Raji (cell line): ENCODE results near the gene SMAD2.

Experiments
- POLR2A ChIP-seq: IDR thresholded peaks from 2 replicates; pipeline ENCODE4 v1.6.1; 2011; ENCODE audit warnings: low read depth, low read length, control low read depth; ENCODE audit not compliant: insufficient read depth

Gene SMAD2

DNA sequence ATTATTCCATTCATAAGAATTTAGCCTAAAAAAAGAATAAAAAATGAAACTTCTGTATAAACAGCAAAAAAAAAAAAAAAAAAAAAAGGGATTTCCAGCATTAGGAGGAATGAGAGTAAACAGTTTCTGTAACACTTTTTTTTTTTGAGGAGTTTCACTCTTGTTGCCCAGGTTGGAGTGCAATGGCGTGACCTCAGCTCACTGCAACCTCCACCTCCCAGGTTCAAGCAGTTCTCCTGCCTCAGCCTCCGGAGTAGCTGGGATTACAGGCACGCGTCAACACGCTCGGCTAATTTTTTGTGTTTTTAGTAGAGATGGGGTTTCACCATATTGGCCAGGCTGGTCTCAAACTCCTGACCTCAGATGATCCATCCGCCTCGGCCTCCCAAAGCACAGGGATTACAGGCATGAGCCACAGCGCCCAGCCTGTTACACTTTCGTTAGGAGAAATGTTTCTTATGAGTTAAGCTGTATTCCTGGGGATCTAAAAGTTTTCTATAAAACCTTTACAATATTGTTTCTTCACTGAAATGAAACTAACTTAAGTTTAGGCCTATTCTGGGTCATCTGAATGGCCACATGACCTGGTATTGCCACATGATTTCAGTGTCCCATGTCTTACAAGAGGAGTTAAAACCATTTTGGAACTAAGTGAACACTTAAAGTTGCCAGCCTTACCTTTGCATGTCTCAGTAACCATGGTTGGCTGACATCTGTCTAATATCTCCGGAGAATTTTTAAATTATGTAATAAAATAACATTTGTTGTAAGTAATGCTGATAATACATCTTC lies 17.5 kb downstream of the SMAD2 start:
- TF ChIP-seq POLR2A, result no peak

DNA sequence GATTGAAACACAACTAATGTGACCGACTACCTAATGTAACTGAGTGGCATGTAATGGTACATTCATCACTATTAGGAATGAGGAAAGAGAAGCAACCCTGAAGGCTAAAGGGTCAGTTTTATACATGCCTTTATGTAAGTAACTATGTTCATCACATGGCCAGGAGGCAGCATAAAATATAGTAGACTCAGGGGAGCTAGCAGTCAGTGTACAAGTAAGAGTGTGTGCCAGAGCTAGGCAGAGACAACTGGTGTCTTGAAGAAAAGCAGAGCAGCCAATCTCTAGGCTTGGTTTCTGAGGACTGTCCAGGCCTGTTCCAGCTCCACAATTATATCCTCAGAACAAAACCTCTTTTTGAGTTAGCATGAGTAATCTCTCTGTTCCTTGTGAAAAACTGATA lies 18.1 kb downstream of the SMAD2 start:
- no peak for TF ChIP-seq POLR2A

DNA sequence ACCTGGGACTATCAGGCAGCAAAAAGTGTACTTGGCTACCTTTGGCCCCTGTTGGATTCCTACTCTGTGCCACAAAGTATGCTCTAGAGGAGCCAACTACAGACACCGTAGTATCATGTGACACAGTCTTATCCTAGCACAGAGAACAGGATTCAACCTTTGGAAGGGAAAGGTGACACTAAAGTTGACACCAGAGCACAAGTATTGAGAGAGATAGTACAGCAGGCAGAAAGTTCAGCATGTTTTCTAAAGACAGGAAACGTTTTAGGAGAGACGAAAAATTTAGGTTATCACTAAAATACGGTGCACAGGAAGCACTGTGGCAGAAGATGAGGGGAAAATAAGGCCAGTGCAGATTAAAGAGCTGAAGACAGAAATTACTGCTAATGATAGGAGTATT lies 18.6 kb downstream of the SMAD2 start:
- no peak for TF ChIP-seq POLR2A

GRCh38 chr18:47909484-47909883 lies 21.0 kb downstream of the SMAD2 start:
- no peak for TF ChIP-seq POLR2A

DNA sequence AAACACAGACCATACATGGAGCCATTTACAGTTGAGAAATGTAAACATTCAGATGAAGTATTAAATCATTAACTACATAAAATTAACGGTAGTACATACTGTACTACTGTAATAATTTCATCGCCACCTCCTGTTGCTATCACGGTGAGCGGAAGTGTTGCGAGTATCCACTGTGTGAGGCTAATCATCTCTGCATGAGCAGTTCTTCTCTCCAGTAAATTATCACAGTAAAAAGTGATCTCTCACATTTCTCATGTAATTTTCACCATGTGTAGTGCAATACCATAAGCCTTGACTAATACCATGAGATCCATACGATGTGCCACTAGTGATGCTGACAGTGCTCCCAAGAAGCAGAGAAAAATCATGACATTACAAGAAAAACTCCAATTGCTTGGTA lies 21.9 kb downstream of the SMAD2 start:
- no peak for TF ChIP-seq POLR2A

DNA sequence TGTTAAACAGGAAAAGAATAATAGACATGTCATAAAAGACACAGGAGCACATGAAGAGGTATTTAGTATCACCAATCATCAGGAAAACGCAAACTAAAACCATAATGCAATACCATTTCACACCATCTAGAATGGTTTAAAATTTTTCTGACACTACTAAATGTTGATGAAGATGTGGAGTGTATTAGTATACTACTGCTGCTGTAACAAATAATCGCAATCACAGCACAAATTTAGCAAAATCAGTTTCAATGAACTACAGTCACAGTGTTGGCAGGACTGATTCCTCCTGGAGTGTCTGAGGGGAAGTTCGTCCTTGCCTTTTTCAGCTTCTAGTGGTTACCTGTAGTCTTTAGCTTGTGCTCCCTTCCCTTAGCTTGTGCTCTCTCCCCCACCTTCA lies 24.1 kb downstream of the SMAD2 start:
- no peak for TF ChIP-seq POLR2A

- TF ChIP-seq POLR2A, result no peak
These were observed 26.6 kb downstream of the SMAD2 start for GRCh38 chr18:47903809-47904208.

GRCh38 chr18:47901624-47902362 lies 28.7 kb downstream of the SMAD2 start:
- TF ChIP-seq POLR2A, result no peak

DNA sequence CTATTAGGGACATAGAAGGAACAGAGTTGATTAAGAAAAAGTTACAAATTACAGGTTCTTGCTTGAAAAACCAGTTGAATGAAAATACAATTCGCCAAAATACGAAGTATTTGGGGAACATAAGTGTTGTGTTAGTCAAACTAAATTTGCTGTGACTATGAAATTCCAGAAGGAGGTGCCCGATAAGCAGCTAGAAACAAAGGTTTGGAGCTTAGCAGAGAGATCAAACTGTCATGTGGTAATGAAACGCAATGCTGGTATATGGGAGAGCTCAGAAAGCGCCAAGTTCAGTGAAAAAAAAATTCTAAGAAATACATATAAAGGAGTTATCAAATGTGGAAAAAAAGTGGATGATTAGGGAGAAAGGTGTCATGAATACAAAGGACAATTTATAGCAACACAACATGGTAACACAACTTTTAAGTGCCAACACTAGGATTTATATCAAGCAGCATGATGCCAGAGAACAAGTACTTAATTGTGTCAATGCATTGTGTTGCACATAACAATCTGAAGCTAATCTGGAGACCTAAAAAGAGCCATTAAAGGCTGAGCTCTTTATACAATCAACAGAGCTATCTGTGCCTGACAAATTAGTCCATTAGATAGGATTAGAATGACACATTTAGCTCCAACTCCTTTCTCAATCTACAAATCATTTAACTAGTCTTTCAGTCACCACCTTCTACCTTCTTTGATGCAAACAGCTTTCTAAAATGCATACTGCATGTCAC lies 31.2 kb downstream of the SMAD2 start:
- no peak for TF ChIP-seq POLR2A

GRCh38 chr18:47898696-47899095 lies 31.8 kb downstream of the SMAD2 start:
- no peak for TF ChIP-seq POLR2A

DNA sequence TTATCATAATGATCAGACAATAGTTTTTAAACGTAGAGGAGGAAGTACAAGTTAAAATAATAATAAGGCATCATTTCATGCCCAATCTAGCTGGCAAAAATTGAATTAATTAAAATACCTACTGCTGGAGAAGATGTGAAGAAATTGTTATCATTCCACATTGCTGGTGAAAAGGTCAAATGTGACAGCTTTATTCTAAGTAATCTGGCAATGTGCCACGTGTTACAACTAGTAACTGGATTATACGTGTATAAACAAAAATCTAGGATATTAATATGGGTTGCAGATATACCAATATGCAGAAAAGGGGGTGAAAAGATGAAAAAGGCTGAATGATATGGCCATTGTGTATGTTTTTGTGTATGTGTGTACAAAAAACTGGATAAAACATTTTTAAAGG lies 32.4 kb downstream of the SMAD2 start:
- no peak for TF ChIP-seq POLR2A

DNA sequence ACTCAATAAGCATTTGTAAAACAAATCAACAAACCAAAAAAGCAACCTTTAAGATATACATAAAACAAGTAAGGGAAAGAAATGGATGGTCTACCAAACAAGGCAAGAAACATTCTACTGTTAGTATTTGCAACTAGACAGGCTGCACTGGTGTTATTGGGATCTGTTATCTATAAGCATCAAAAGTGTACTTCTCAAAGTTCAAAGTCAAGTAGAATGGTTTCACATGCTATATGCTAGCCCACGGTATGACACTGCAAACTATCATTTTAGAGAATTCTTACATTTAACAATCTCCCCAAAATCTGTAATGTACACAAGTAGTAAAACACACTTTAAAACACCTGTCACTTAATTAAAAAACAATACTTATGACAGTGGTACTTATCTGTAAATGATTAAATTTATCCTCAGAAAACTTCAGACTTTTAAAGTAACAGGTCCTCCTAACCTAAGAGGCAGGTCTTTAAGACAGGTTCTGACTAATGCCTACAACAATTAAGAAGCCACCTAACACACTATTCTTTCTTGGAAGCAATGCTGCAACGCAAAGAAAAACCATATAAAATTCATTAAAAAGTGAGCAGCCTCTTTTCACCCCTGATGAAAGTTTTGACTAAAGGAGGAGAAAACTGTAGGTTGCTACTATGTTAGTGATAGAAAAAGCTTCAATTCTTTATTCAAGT lies 34.8 kb downstream of the SMAD2 start:
- no peak for TF ChIP-seq POLR2A

DNA sequence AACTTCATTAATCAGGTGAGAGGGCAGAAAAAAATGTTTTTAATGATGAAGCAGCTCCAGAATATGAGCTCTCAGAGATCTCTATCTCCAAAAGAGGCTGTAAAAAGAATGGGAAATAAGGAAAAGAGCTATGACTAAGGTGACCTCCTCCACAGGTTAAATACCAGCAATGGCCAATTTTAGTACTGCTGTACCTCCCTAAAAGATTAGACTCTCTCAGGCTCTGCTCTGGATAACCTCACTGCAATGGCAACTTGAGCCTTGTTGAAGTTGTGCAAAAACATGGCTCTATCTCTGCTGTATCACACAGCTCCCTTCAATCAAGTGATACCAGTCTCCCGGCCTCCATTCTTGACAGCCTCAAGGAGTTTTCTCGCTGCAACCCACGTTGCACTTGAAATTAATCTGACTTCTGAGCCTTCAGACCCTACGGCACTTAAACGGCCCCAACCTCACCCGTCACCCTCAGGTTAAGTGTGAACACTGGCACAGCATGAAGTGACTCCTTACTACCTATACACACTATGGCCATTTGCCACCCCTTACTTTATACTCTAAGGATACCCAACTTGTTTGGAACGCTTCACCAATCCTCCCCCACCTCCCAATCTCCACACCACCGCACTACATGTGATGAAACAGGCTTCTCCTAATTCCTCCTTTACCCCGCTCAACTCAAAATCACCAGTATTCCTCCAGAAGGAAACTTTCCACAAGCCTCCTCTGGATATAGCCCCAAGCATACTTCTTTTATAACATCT lies 36.3 kb downstream of the SMAD2 start:
- TF ChIP-seq POLR2A, result no peak

DNA sequence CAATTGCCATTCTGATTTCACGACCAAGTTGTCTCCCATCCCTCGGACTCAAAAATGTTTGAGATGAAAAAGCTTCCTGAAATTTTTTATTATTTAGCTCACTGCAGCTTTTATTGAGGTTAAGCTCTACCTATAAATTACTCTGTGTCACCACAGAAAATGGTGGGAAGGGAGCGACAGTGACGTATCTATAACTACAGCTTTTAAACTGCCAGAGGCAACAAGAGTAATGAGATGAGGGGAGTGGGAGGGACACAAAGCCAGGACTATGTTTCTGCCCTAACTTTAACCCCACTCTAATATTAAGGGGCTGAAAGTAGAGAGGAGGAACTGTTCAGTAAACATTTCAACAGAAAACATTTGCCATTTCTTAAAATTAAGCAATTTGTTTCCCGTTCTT lies 37.4 kb downstream of the SMAD2 start:
- TF ChIP-seq POLR2A, result no peak

DNA sequence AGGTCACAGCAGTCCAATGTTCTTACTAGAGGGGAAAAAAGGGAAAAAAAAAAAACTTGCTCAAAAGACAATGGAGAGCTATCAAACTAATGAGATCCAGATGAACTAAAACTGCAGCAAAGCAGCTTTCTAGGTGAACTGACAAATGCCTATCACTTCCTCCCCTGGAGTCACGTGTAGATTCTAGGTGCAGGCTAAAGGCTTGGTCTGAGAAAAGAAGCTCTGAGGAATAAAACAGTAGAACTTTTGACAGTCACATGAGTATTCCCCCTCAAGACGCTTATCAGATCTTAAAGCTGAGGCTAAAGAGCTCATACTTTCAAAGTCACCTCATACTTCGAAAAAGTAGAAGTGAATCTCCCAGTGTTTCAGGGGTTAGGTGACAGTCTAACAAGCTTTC lies 42.3 kb downstream of the SMAD2 start:
- no peak for TF ChIP-seq POLR2A

DNA sequence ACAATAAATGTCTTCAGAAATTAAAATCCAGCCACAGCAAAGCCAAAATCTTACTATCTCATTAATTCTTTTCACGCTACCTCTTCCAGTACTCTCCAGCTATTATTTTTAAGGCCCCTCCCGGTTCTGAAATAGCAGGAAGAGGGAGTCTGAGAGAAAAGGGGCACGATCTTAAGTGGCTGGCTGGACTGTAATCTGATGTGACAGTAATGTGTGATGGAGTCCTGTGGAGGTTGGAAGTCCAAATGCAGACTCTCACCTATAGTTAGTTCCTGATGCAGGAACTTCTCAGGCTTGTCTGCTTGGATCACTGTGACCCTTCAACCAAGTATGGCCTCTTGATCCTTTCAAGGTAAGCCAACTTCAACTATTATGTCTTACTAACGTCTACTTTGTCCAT lies 43.2 kb downstream of the SMAD2 start:
- TF ChIP-seq POLR2A, result no peak
